Measurements from ENCODE around the gene MRTFA. TPM values are rescaled to one million over a fixed set of nuclear protein-coding genes. Genes with fewer than 3 reads are reported as not detected.

Gene MRTFA
- total RNA-seq, 4 donors from 2014 or later, result 81.6 to 109 (median 94.5) TPM

GRCh38 chr22:40668611-40669411 is 32.3 kb upstream of the MRTFA start:
- Histone ChIP-seq H3K4me1 (peaks cover 14% of the 10 kb centered on the region), H3K4me3 (no peak overlapping the region), H3K36me3 (no peaks in the 10 kb centered on the region), H3K9me3 (no peaks in the 10 kb centered on the region), H3K27ac (no peak overlapping the region), H3K27me3 (no peaks in the 10 kb centered on the region)
- TF ChIP-seq POLR2AphosphoS5 (IDR thresholded peaks at IDR 0.05) (no peak), EP300 (IDR thresholded peaks at IDR 0.05) (no peak), POLR2A (IDR thresholded peaks at IDR 0.05) (no peak), CTCF (IDR thresholded peaks at IDR 0.05) (no peak)
- DNase-seq (ENCODE audit: low spot score in 2 of 2), result no peak
- 70% methylated on average over 11 of the region's 11 CpGs for WGBS

GRCh38 chr22:40666151-40666848 is 29.8 kb upstream of the MRTFA start:
- no peaks in the 10 kb centered on the region for H3K27me3 ChIP-seq
- peaks cover 14% of the 10 kb centered on the region for H3K4me1 ChIP-seq
- H3K36me3 ChIP-seq, result no peaks in the 10 kb centered on the region
- no peak overlapping the region for H3K27ac ChIP-seq
- TF ChIP-seq POLR2A (IDR thresholded peaks at IDR 0.05), result no peak
- TF ChIP-seq POLR2AphosphoS5 (IDR thresholded peaks at IDR 0.05), result no peak
- no peak for TF ChIP-seq CTCF (IDR thresholded peaks at IDR 0.05)
- TF ChIP-seq EP300 (IDR thresholded peaks at IDR 0.05), result no peak
- no peak overlapping the region for H3K4me3 ChIP-seq
- H3K9me3 ChIP-seq, result no peaks in the 10 kb centered on the region
- DNase-seq (ENCODE audit: low spot score in 2 of 2), result no peak
- WGBS, result 58% methylated on average over 7 of the region's 7 CpGs

GRCh38 chr22:40665312-40665711 is 28.8 kb upstream of the MRTFA start:
- TF ChIP-seq POLR2A (IDR thresholded peaks at IDR 0.05) (no peak), POLR2AphosphoS5 (IDR thresholded peaks at IDR 0.05) (no peak), CTCF (IDR thresholded peaks at IDR 0.05) (no peak), EP300 (IDR thresholded peaks at IDR 0.05) (no peak)
- DNase-seq (ENCODE audit: low spot score in 2 of 2), result no peak

GRCh38 chr22:40661671-40662070 is 25.2 kb upstream of the MRTFA start:
- TF ChIP-seq CTCF (IDR thresholded peaks at IDR 0.05) (no peak), POLR2AphosphoS5 (IDR thresholded peaks at IDR 0.05) (no peak), POLR2A (IDR thresholded peaks at IDR 0.05) (no peak), EP300 (IDR thresholded peaks at IDR 0.05) (no peak)
- no peaks in the 10 kb centered on the region for H3K9me3 ChIP-seq
- no peaks in the 10 kb centered on the region for H3K36me3 ChIP-seq
- 82% methylated on average over 7 of the region's 7 CpGs for WGBS
- no peak overlapping the region for H3K4me3 ChIP-seq
- H3K4me1 ChIP-seq, result peaks cover 14% of the 10 kb centered on the region
- no peak overlapping the region for H3K27ac ChIP-seq
- DNase-seq (ENCODE audit: low spot score in 2 of 2), result no peak
- no peaks in the 10 kb centered on the region for H3K27me3 ChIP-seq

More at GRCh38 chr22:40665312-40665711, 28.8 kb upstream of the MRTFA start:
- WGBS, result 44% methylated on average over 4 of the region's 4 CpGs
- Histone ChIP-seq H3K4me1 (peaks cover 14% of the 10 kb centered on the region), H3K27me3 (no peaks in the 10 kb centered on the region), H3K4me3 (no peak overlapping the region), H3K27ac (no peak overlapping the region), H3K36me3 (no peaks in the 10 kb centered on the region), H3K9me3 (no peaks in the 10 kb centered on the region)

- WGBS, result 81% methylated on average over 3 of the region's 3 CpGs
- no peak for DNase-seq (ENCODE audit: low spot score in 2 of 2)
- Histone ChIP-seq H3K4me3 (no peak overlapping the region), H3K4me1 (peaks cover 6% of the 10 kb centered on the region), H3K27ac (no peak overlapping the region), H3K27me3 (no peaks in the 10 kb centered on the region), H3K9me3 (no peaks in the 10 kb centered on the region), H3K36me3 (no peaks in the 10 kb centered on the region)
- TF ChIP-seq EP300 (IDR thresholded peaks at IDR 0.05) (no peak), POLR2A (IDR thresholded peaks at IDR 0.05) (no peak), POLR2AphosphoS5 (IDR thresholded peaks at IDR 0.05) (no peak), CTCF (IDR thresholded peaks at IDR 0.05) (no peak)
These were observed 24.2 kb upstream of the MRTFA start for GRCh38 chr22:40660730-40661129.
